ENCODE results near the gene ZFYVE21. TPM values are rescaled to one million over a fixed set of nuclear protein-coding genes. Genes with fewer than 3 reads are reported as not detected.

ZFYVE21 gene
- total RNA-seq, 1 donor, result 36.9 TPM

GRCh38 chr14:103782376-103782775, 66.8 kb downstream of the ZFYVE21 start:
- Histone ChIP-seq H3K9me3 (ENCODE audit: low read depth, low read length) (no peaks in the 10 kb centered on the region), H3K4me2 (ENCODE audit: insufficient read depth, low read length) (no peak overlapping the region), H3K27me3 (ENCODE audit: insufficient read depth, low read length) (no peaks in the 10 kb centered on the region), H3K79me2 (ENCODE audit: insufficient read depth, low read length) (no peaks in the 10 kb centered on the region), H3K4me3 (ENCODE audit: insufficient read depth, low read length) (no peak overlapping the region), H3K27ac (ENCODE audit: low read depth, low read length) (no peak overlapping the region), H3K4me1 (ENCODE audit: insufficient read depth, low read length) (no peaks in the 10 kb centered on the region), H4K20me1 (ENCODE audit: insufficient read depth, low read length) (no peaks in the 10 kb centered on the region), H3K36me3 (ENCODE audit: insufficient read depth, low read length) (peaks cover 4% of the 10 kb centered on the region), H2AFZ (ENCODE audit: low read length) (no peak overlapping the region)
- no peak for TF ChIP-seq CTCF (IDR thresholded peaks at IDR 0.05; ENCODE audit: extremely low read depth, low read depth, low read length)
- no peak for DNase-seq (ENCODE audit: insufficient read length, low spot score, missing footprints)

Small RNA genes within 50 kb of the gene (small RNA-seq; reads per million reads assigned to genes)
- gene RF00019, result not detected

Other genes starting within 250 kb of the ZFYVE21 start
- 5.1 and 8.3 TPM in 2 replicates for gene CKB, start 193.0 kb upstream of the ZFYVE21 start, total RNA-seq
- gene TRMT61A, start 186.6 kb upstream of the ZFYVE21 start, total RNA-seq, result 9.0 and 10.6 TPM in 2 replicates
- 28.6 and 30.8 TPM in 2 replicates for gene BAG5, start 153.2 kb upstream of the ZFYVE21 start, total RNA-seq
- 23.0 and 24.6 TPM in 2 replicates for gene COA8, start 152.8 kb upstream of the ZFYVE21 start, total RNA-seq
- 198 and 205 TPM in 2 replicates for gene KLC1, start 86.6 kb upstream of the ZFYVE21 start, total RNA-seq
- 4.3 and 5.0 TPM in 2 replicates for gene XRCC3, start 359 bp upstream of the ZFYVE21 start, total RNA-seq
- gene PPP1R13B, start 131.8 kb downstream of the ZFYVE21 start, total RNA-seq, result 3.3 and 4.4 TPM in 2 replicates
- 0.29 and 1.1 TPM in 2 replicates for gene TDRD9, start 212.6 kb downstream of the ZFYVE21 start, total RNA-seq
- gene RD3L, start 226.7 kb downstream of the ZFYVE21 start, total RNA-seq, result not detected in 2 replicates